Hypothalamus (tissue), 51 donors: ENCODE measurements around the gene DAPK1.
A peak's percentile ranks its signal among the peaks of the same experiment; 100 is the strongest.

Source experiments
- DNase-seq, 51 donors: peaks; one replicate each; lab custom pipeline; 2025; lab: John Stamatoyannopoulos, UW

Gene DAPK1

GRCh38 chr9:87564111-87564510 lies 66.4 kb downstream of the DAPK1 start:
- no peak for DNase-seq

- no peak for DNase-seq
Measured at GRCh38 chr9:87564791-87565241, 67.1 kb downstream of the DAPK1 start.

GRCh38 chr9:87567001-87567400 lies 69.3 kb downstream of the DAPK1 start:
- DNase-seq = no peak

- peak in 4 of 51 donors; percentile 18 to 26 (median 20) for DNase-seq
Measured at GRCh38 chr9:87567571-87567970, 69.9 kb downstream of the DAPK1 start.

GRCh38 chr9:87567983-87568382 lies 70.3 kb downstream of the DAPK1 start:
- no peak for DNase-seq

GRCh38 chr9:87568401-87568800 lies 70.7 kb downstream of the DAPK1 start:
- no peak for DNase-seq

- DNase-seq = no peak
Measured at GRCh38 chr9:87569008-87569509, 71.4 kb downstream of the DAPK1 start.

- no peak for DNase-seq
Measured at GRCh38 chr9:87569518-87569917, 71.9 kb downstream of the DAPK1 start.

GRCh38 chr9:87570000-87570908 lies 72.6 kb downstream of the DAPK1 start:
- DNase-seq = no peak

GRCh38 chr9:87572719-87573118 lies 75.1 kb downstream of the DAPK1 start:
- no peak for DNase-seq

- no peak for DNase-seq
Measured at GRCh38 chr9:87573841-87574342, 76.2 kb downstream of the DAPK1 start.

- no peak for DNase-seq
Measured at GRCh38 chr9:87577746-87578145, 80.1 kb downstream of the DAPK1 start.

GRCh38 chr9:87578625-87579024 lies 81.0 kb downstream of the DAPK1 start:
- DNase-seq = no peak

GRCh38 chr9:87579781-87580541 lies 82.3 kb downstream of the DAPK1 start:
- no peak for DNase-seq

GRCh38 chr9:87580941-87581438 lies 83.3 kb downstream of the DAPK1 start:
- no peak for DNase-seq

GRCh38 chr9:87581513-87581912 lies 83.8 kb downstream of the DAPK1 start:
- DNase-seq = no peak

GRCh38 chr9:87581949-87582637 lies 84.4 kb downstream of the DAPK1 start:
- DNase-seq = no peak

GRCh38 chr9:87584326-87584725 lies 86.7 kb downstream of the DAPK1 start:
- no peak for DNase-seq

- DNase-seq = no peak
Measured at GRCh38 chr9:87585123-87585855, 87.6 kb downstream of the DAPK1 start.
